H1 (cell line): ENCODE measurements around the gene ZNF25. TPM values are rescaled to one million over a fixed set of nuclear protein-coding genes. Genes with fewer than 3 reads are reported as not detected.
A peak's percentile ranks its signal among the peaks of the same experiment; 100 is the strongest.

Source experiments
- ASH2L ChIP-seq: fragments of 200-600, 300-600 bp; sonication (generic); IDR thresholded peaks from one replicate; pipeline ENCODE4 v1.7.1; 2017; ENCODE audit warnings: low read length
- CEBPB ChIP-seq: IDR thresholded peaks from 2 replicates; pipeline ENCODE4 v1.6.1; 2012; ENCODE audit warnings: low read depth, low read length
- CTCF ChIP-seq, 3 experiments: IDR thresholded peaks; 1 replicate in 2 of 3; 2 replicates in 1 of 3; pipeline versions ENCODE4 v1.5.1 to v1.6.1; 2011; ENCODE audit warnings: low read length in 3 of 3, mild to moderate bottlenecking in 3 of 3, inconsistent platforms in 2 of 3, low read depth in 1 of 3, moderate library complexity in 1 of 3; ENCODE audit not compliant: insufficient read depth in 1 of 3; ENCODE audit errors: control extremely low read depth in 1 of 3
- E2F6 ChIP-seq: IDR thresholded peaks from 2 replicates; pipeline ENCODE4 v1.6.1; 2012; ENCODE audit warnings: inconsistent platforms
- EGR1 ChIP-seq: IDR thresholded peaks from 2 replicates; pipeline ENCODE4 v1.6.1; 2011; ENCODE audit warnings: low read depth, low read length, borderline replicate concordance
- FOSL1 ChIP-seq: IDR thresholded peaks from 2 replicates; pipeline ENCODE4 v1.6.1; 2011; ENCODE audit warnings: mild to moderate bottlenecking, low read depth, low read length, moderate library complexity; ENCODE audit not compliant: insufficient read depth
- HDAC2 ChIP-seq, 2 experiments: fragments of 300-600 bp in 1 of 2; sonication (generic) in 1 of 2; IDR thresholded peaks; 2 replicates each; pipeline ENCODE4 v1.6.1; 2011 to 2012; ENCODE audit warnings: low read depth in 2 of 2, low read length in 2 of 2, mild to moderate bottlenecking in 2 of 2, moderate library complexity in 2 of 2, borderline replicate concordance in 1 of 2, inconsistent platforms in 1 of 2
- HDAC6 ChIP-seq: IDR thresholded peaks from one replicate; pipeline ENCODE4 v1.7.1; 2012; ENCODE audit warnings: low read depth, mild to moderate bottlenecking, inconsistent platforms, low read length, moderate library complexity
- NANOG ChIP-seq: IDR thresholded peaks from 2 replicates; pipeline ENCODE4 v1.6.1; 2011; ENCODE audit warnings: low read length, low read depth, mild to moderate bottlenecking, inconsistent platforms; ENCODE audit not compliant: insufficient read depth, poor library complexity, severe bottlenecking
- NRF1 ChIP-seq: IDR thresholded peaks from 2 replicates; pipeline ENCODE4 v1.6.1; 2011; ENCODE audit warnings: mild to moderate bottlenecking, low read depth, low read length, improper control_type of control experiment
- POU5F1 ChIP-seq: IDR thresholded peaks from 2 replicates; pipeline ENCODE4 v1.6.1; 2011; ENCODE audit warnings: low read depth, mild to moderate bottlenecking, low read length, moderate library complexity
- RNF2 ChIP-seq: fragments of 200-900, 300-1000 bp; sonication (generic); IDR thresholded peaks from 2 replicates; pipeline ENCODE4 v1.7.1; 2016; ENCODE audit warnings: borderline replicate concordance, low read depth, mild to moderate bottlenecking, antibody characterized with exemption, low read length; ENCODE audit not compliant: poor library complexity, severe bottlenecking; ENCODE audit errors: missing control alignments
- SIX5 ChIP-seq: IDR thresholded peaks from 2 replicates; pipeline ENCODE4 v1.6.1; 2011; ENCODE audit warnings: mild to moderate bottlenecking, low read depth, low read length
- TAF7 ChIP-seq: optimal IDR thresholded peaks from 2 replicates; pipeline ENCODE3; 2011; ENCODE audit warnings: low read depth, mild to moderate bottlenecking, inconsistent platforms, low read length, moderate library complexity, borderline replicate concordance
- TEAD4 ChIP-seq: IDR thresholded peaks from 2 replicates; pipeline ENCODE4 v1.6.1; 2012; ENCODE audit warnings: low read depth, low read length, inconsistent platforms, mixed read lengths
- polyA plus RNA-seq, 7 experiments: library from polyadenylated mRNA; depleted of rRNA in 3 of 7; stranded (reverse) in 5 of 7; unstranded in 2 of 7; fragments of >200 nt in 5 of 7; fragments of 200-250 nt in 2 of 7; gene quantifications; 1 replicate in 5 of 7; 2 replicates in 1 of 7; 4 replicates in 1 of 7; pipeline versions ENCODE4 v1.2.1 to v1.2.3, GENCODE V29; 2011 to 2013; ENCODE audit warnings: missing spikeins in 2 of 7, mixed read lengths in 2 of 7
- total RNA-seq: library from RNA; stranded (reverse); fragmentation: NEBNext Ultra II Directional; extraction: Animal tissue kit (Norgen Biotek cat#: 25700); gene quantifications from 2 replicates; pipeline ENCODE4 v1.2.1, GENCODE V29; 2021
- TF ChIP-seq, protein P1 (sequence below): IDR thresholded peaks from 2 replicates; pipeline ENCODE4 v1.6.1; 2011; ENCODE audit warnings: low read depth, mild to moderate bottlenecking, low read length; ENCODE audit not compliant: insufficient read depth

ZNF25 gene
- total and polyA plus RNA-seq, 2 of the 8 experiments (the other 6 are each of a cell fraction or from before 2014, with no cell fraction given) = 0.17 to 1.3 TPM

- TF ChIP-seq HDAC2 (IDR thresholded peaks at IDR 0.05; ENCODE audit: borderline replicate concordance in 1 of 2, low read depth in 2 of 2, low read length in 2 of 2) (no peak), POU5F1 (no peak), TAF7 (no peak), CEBPB (no peak), HDAC6 (no peak), EGR1 (no peak), ASH2L (peak; percentile 61), CTCF (IDR thresholded peaks at IDR 0.05; ENCODE audit: control extremely low read depth in 1 of 3, insufficient read depth in 1 of 3, low read depth in 1 of 3, low read length in 3 of 3) (peak; percentile 78 to 94 (median 84)), E2F6 (no peak), SIX5 (peak; percentile 86), TEAD4 (no peak), FOSL1 (no peak), NRF1 (peak; percentile 62), RNF2 (no peak), NANOG (no peak)
- TF ChIP-seq, protein P1, sequence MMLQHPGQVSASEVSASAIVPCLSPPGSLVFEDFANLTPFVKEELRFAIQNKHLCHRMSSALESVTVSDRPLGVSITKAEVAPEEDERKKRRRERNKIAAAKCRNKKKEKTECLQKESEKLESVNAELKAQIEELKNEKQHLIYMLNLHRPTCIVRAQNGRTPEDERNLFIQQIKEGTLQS = peak; percentile 45; the same call in 1 of the 2 replicates
These were observed at the start of gene ZNF25 (continued) for GRCh38 chr10:37976091-37976879.
